ENCODE results near the gene LIN28B.

LIN28B gene

DNA sequence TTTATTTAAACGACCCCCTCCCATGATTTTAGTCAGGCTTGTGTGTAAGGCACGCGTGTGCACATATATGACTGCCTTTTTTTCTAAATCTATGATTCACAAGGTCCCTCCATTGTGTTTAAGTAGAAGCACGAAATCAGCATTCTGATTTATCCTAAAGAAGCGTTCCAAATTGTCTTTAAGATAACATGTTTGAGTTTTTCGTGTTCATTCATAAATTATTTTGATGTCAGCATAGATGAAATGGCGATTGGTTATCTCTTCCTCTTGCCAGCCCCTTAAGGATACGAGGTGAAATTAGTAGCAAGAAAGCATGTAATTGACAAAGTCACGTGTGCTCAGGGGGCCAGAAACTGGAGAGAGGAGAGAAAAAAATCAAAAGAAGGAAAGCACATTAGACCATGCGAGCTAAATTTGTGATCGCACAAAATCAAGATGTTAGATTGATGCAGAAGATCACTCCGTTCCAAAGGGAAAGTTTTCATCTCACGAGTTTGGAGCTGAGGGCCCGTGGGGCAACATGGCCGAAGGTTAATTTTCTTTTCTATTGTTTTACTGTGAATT lies at the start of gene LIN28B:
Gene LIN28B (plus strand): TSS at position 377 of the 564 bp plus-strand sequence. CDS start 144 bp downstream, at position 521.
- DNase-seq (ENCODE audit: low spot score): peak; percentile 74

- DNase-seq (ENCODE audit: low spot score): no peak
These were observed 48.6 kb upstream of the LIN28B start for GRCh38 chr6:104908031-104908887.

- DNase-seq (ENCODE audit: low spot score): no peak
These were observed 47.9 kb upstream of the LIN28B start for GRCh38 chr6:104908888-104909525.

DNA sequence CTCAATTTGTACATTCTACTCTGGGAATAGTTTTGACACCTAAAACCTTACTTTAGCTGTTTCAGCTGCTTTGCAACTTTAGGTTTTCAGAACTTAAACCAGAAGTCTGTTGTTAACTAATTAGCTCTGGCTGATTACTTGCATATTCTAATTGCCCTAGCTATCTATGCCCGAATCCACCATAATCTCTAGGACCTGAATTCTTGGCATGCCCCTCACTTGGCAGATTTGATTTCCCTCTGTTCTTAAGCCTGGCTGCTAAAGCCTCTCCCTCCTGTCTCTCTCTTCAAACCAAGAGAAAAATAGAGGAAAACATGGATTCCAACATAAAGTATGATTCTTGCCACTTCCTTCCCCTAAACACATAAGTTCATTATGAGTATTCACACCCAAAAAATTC lies 35.0 kb upstream of the LIN28B start:
- DNase-seq (ENCODE audit: low spot score): no peak

GRCh38 chr6:104928141-104928540 lies 28.8 kb upstream of the LIN28B start:
- DNase-seq (ENCODE audit: low spot score): no peak

DNA sequence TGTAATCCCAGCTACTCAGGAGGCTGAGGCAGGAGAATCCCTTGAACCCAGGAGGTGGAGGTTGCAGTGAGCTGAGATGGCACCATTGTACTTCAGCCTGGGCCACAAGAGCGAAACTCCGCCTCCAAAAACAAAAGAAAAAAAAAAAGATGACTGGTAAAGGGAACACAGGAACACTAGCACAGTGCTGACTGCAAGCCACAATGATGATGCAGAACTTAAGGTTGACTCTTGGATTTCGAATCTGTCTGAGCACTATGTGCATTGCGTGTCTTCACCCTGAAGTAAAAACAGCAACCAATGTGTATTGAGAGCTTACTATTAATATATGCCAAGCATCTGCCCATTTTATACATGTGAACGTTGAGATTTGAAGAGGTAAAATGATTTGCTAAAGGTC lies 27.6 kb upstream of the LIN28B start:
- DNase-seq (ENCODE audit: low spot score): no peak

DNA sequence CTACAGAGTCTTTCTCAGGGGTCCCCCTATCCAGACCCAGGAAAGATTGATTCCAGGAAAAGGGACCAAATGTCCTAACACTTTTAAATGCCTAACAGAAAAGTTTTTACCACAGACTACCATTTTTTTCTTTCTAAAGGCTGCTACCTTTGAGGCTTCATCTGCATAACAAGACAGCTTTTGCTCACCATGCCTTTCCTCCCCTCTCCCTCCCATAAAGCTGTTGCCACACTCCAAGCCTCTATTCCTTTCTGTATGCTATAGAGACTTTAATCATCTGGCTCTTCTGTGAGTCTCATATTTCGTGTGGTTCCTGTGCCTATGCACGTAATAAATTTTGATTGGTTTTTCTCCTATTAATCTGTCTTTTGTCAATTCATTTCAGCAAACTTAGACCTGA lies 26.0 kb upstream of the LIN28B start:
- DNase-seq (ENCODE audit: low spot score): no peak

DNA sequence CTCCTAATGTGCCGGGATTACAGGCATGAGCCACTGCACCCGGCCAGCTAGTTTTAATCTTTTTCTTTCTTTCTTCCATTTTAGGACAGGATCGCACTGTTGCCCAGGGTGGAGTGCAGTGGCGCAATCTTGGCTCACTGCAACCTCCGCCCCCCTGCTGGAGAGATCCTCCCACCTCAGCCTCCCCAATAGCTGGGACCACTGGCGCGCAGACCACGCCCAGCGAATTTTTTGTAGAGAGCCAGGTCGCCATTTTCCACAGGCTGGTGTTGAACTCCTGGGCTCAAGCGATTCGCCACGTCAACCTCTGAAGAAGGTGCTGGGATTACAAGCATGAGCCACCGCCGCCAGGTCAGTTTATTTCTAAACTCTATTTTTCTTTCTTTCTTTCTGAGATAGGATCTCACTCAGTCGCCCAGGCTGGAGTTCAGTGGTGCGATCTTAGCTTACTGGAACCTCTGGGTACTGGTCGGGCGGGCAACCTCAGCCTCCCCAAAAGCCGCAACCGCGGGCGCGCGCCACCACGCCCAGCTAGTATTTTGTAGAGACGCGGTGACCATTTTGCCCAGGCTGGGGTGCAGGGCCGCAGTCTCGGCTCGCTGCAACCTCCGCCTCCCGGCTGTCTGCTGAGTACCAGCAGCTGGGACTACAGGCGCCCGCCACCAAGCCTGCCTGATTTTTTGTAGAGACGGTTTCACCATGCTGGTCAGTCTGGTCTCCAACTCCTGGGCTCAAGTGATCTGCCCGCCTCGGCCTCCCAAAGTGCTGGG lies 20.0 kb upstream of the LIN28B start:
- no peak for DNase-seq (ENCODE audit: low spot score)

GRCh38 chr6:104940238-104940892 lies 16.5 kb upstream of the LIN28B start:
- DNase-seq (ENCODE audit: low spot score): no peak

- peak; percentile 32 for DNase-seq (ENCODE audit: low spot score)
These were observed 15.8 kb upstream of the LIN28B start for GRCh38 chr6:104940893-104941728.

GRCh38 chr6:104941729-104942091 lies 15.2 kb upstream of the LIN28B start:
- DNase-seq (ENCODE audit: low spot score): no peak

GRCh38 chr6:104943781-104944180 lies 13.1 kb upstream of the LIN28B start:
- DNase-seq (ENCODE audit: low spot score): peak; percentile 58

DNA sequence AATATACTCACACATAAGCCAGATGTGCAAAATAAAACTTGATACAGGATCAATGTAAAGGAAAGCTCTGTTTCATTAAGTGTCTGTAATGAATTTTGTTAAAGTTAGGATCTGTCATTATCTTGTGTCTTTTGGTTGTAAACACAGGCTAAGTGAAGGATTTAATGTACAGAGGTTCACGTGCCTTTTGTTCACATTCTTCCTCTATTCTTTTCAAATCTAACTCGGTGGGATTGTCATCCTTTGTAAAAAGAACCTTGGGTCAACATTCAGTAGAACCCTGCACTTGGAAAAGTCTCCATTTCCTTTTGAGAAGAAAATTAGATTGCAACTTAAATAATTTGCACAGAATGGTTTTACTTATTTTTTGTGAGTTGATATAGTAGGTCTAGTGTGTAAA lies 7.7 kb upstream of the LIN28B start:
- DNase-seq (ENCODE audit: low spot score): no peak

DNA sequence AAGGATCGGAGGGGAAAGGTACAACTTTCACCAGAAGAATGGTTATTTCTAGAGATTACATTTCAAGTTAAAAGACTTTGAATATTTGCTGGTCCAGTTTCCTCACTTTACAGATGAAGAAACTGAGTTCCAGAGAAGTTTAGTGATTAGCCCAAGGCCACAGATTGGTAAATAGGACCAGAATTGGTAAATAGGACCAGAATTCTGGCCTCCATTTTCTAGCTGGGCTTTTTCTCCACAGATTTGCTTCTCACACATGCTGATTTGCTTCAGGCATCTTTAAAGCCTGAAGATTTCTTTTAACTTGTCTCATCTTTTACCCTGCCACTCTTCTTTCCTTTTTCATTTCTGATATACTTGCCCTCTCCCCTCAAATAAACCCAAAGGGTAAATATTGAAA lies 5.2 kb upstream of the LIN28B start:
- DNase-seq (ENCODE audit: low spot score): no peak

DNA sequence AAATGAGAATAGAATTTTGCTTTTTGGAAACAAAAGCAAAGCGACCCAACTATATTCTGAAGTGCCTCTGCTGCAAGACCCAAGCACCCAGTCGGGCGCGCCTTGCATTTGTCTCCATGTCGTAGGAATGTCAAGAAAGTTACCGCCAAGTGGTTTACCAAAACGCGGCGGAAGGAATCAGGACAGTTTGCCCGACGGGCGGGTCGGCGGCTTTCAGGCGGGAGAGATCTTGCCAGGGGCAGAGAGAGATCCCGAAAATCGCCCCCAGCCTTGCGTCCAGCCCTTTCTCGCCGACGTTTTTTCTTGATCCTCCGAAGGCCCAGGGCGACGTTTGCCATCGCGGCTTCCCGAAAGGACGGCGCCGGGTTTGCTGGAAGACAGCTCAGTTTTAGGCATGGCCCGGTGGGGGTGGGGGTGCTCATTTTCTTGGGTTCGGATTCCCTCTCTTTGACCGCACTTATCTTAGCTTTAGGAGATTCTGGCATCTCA lies 4.0 kb upstream of the LIN28B start:
- peak; percentile 42 for DNase-seq (ENCODE audit: low spot score)

- peak; percentile 70 for DNase-seq (ENCODE audit: low spot score)
These were observed 3.3 kb upstream of the LIN28B start for GRCh38 chr6:104953400-104954189.

- DNase-seq (ENCODE audit: low spot score): peak; percentile 61
These were observed 2.6 kb upstream of the LIN28B start for GRCh38 chr6:104954190-104954797.

DNA sequence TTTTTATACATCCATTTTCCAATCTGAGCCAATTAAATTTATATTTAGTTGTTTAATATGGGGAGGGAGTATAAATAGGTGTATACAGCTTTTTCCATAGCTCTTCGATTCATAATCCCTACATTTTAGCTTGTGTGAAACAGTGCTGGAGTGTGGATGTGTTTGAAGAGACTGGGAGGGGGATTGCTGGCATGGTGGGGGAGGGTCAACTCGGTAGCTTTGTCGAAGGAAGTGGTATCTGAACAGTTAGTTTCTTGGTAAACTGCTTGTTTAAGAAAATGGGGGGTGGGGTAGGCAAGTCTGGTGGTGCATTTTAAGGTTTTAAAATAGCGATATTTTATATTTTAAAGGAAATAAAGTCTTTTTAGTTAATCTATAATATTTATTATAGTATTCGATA lies 1.4 kb upstream of the LIN28B start:
- peak; percentile 63 for DNase-seq (ENCODE audit: low spot score)

- peak; percentile 83 for DNase-seq (ENCODE audit: low spot score)
These were observed 778 bp upstream of the LIN28B start for GRCh38 chr6:104955927-104956730.

Data from cerebellar cortex (tissue), 1 donor.